PC-9 (cell line): ENCODE data around the gene LRRC39. TPM values are rescaled to one million over a fixed set of nuclear protein-coding genes. Genes with fewer than 3 reads are reported as not detected.

Source experiments
- BruUV-seq: library from RNA; stranded (reverse); fragments of 400-500 nt; replicated peaks from 2 replicates; lab custom pipeline; 2021; lab: Mats Ljungman, UMichigan
- CTCF ChIA-PET: fragments of 300-600 bp; sonication (Branson Sonifier 250); formaldehyde crosslinking; loops from one replicate; lab custom pipeline; 2022; ENCODE audit warnings: antibody characterized with exemption; lab: Charles Lee
- POLR2A ChIA-PET: fragments of 300-600 bp; sonication (Branson Sonifier 250); formaldehyde crosslinking; loops from one replicate; lab custom pipeline; 2022; ENCODE audit warnings: antibody characterized with exemption; ENCODE audit not compliant: unreplicated experiment; lab: Charles Lee
- DNase-seq, 2 experiments: peaks; one replicate each; pipeline versions ENCODE4 v3.0.0 to v3.0.0-alpha.2; 2015 to 2022; ENCODE audit warnings: mixed read lengths in 1 of 2
- H2AFZ ChIP-seq: fragments of 200-600 bp; sonication (generic); 2 replicates; pipeline ENCODE4 v1.8.1; 2017; ENCODE audit warnings: antibody characterized with exemption
- H3F3A ChIP-seq: fragments of 200-600 bp; sonication (generic); 2 replicates; pipeline ENCODE4 v1.8.1; 2017; ENCODE audit warnings: antibody characterized with exemption, mild to moderate bottlenecking, low read depth; ENCODE audit not compliant: insufficient read depth
- H3K27ac ChIP-seq: fragments of 200-600 bp; sonication (generic); 2 replicates; pipeline ENCODE4 v1.6.1; 2016; ENCODE audit warnings: mixed run types
- H3K27me3 ChIP-seq: fragments of 200-600 bp; sonication (generic); 2 replicates; pipeline ENCODE4 v1.6.1; 2016; ENCODE audit warnings: low read depth, mixed run types; ENCODE audit not compliant: insufficient read depth
- H3K36me3 ChIP-seq: fragments of 200-600 bp; sonication (generic); 2 replicates; pipeline ENCODE4 v1.6.1; 2016; ENCODE audit warnings: low read depth, mixed run types
- H3K4me1 ChIP-seq: fragments of 200-600 bp; sonication (generic); replicated peaks from 2 replicates; pipeline ENCODE4 v1.6.1; 2016; ENCODE audit warnings: mixed run types; ENCODE audit not compliant: insufficient read depth
- H3K4me2 ChIP-seq: fragments of 200-600 bp; sonication (generic); 2 replicates; pipeline ENCODE4 v1.6.1; 2017; ENCODE audit warnings: mixed run types
- H3K4me3 ChIP-seq: fragments of 200-600 bp; sonication (generic); 2 replicates; pipeline ENCODE4 v1.6.1; 2016; ENCODE audit warnings: mixed run types
- H3K79me2 ChIP-seq: fragments of 200-600 bp; sonication (generic); 2 replicates; pipeline ENCODE4 v1.6.1; 2017; ENCODE audit warnings: low read depth, mixed run types
- H3K9me2 ChIP-seq: fragments of 200-600 bp; sonication (generic); 2 replicates; pipeline ENCODE4 v1.8.1; 2017; ENCODE audit warnings: mild to moderate bottlenecking; ENCODE audit not compliant: insufficient read depth
- H3K9me3 ChIP-seq: fragments of 200-600 bp; sonication (generic); 2 replicates; pipeline ENCODE4 v1.8.1; 2016; ENCODE audit warnings: low read depth; ENCODE audit not compliant: insufficient read depth
- H4K20me1 ChIP-seq: fragments of 200-600 bp; sonication (generic); 2 replicates; pipeline ENCODE4 v1.8.1; 2017; ENCODE audit not compliant: insufficient read depth
- EZH2 ChIP-seq: fragments of 200-600 bp; sonication (generic); IDR thresholded peaks from 2 replicates; pipeline ENCODE4 v1.8.0; 2017; ENCODE audit warnings: antibody characterized with exemption, low read depth
- intact Hi-C: fragments of 100-400 bp; cut with micrococcal nuclease; formaldehyde crosslinking; loops from one replicate; pipeline ENCODE4 v1.10.0; 2022; ENCODE audit not compliant: unreplicated experiment
- total RNA-seq: library from RNA; stranded (reverse); gene quantifications from 2 replicates; pipeline ENCODE4 v1.2.3, GENCODE V29; 2021
- TF ChIP-seq, protein P1 (sequence below): fragments of 200-600 bp; sonication (generic); conservative IDR thresholded peaks from 2 replicates; pipeline ENCODE4 v1.6.1; 2017; ENCODE audit warnings: mixed run types, antibody characterized with exemption, mild to moderate bottlenecking, moderate library complexity

The LRRC39 gene
- total RNA-seq, 1 experiment from 2014 or later, result 0.85 TPM

DNA sequence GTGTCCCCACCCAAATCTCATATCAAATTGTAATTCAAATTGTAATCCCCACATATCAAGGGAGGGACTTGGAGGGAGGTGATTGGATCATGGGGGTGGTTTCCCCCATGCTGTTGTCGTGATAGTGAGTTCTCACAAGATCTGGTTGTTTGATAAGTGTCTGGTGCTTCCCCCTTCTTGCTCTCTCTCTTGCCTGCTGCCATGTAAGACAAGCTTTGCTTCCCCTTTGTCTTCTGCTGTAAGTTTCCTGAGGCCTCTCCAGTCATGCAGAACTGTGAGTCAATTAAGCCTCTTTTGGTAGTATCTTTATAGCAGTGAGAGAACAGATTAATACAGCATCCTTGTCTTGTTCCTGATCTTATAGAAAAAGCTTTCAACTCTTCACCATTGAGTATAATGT lies 6.5 kb upstream of the LRRC39 start:
- Histone ChIP-seq H3K4me2 (no peak overlapping the region), H3K9me2 (0 out of 2 replicates have a peak, but pooled peaks cover 3% of the 10 kb centered on the region), H3K27me3 (no peaks in the 10 kb centered on the region), H3F3A (no peaks in the 10 kb centered on the region; the same call in 1 of the 2 replicates), H3K9me3 (no peaks in the 10 kb centered on the region), H3K4me3 (no peak overlapping the region), H3K4me1 (no peaks in the 10 kb centered on the region), H3K36me3 (no peaks in the 10 kb centered on the region), H4K20me1 (no peaks in the 10 kb centered on the region), H3K27ac (no peak overlapping the region), H2AFZ (no peak overlapping the region), H3K79me2 (no peaks in the 10 kb centered on the region)
- DNase-seq, result no peak
- TF ChIP-seq, protein P1, sequence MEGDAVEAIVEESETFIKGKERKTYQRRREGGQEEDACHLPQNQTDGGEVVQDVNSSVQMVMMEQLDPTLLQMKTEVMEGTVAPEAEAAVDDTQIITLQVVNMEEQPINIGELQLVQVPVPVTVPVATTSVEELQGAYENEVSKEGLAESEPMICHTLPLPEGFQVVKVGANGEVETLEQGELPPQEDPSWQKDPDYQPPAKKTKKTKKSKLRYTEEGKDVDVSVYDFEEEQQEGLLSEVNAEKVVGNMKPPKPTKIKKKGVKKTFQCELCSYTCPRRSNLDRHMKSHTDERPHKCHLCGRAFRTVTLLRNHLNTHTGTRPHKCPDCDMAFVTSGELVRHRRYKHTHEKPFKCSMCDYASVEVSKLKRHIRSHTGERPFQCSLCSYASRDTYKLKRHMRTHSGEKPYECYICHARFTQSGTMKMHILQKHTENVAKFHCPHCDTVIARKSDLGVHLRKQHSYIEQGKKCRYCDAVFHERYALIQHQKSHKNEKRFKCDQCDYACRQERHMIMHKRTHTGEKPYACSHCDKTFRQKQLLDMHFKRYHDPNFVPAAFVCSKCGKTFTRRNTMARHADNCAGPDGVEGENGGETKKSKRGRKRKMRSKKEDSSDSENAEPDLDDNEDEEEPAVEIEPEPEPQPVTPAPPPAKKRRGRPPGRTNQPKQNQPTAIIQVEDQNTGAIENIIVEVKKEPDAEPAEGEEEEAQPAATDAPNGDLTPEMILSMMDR, result no peak
- TF ChIP-seq EZH2, result no peak
- ChIA-PET CTCF (no interaction called here), POLR2A (no interaction called here)
- no TSS peak for BruUV-seq
- intact Hi-C loops, result no loop called here

DNA sequence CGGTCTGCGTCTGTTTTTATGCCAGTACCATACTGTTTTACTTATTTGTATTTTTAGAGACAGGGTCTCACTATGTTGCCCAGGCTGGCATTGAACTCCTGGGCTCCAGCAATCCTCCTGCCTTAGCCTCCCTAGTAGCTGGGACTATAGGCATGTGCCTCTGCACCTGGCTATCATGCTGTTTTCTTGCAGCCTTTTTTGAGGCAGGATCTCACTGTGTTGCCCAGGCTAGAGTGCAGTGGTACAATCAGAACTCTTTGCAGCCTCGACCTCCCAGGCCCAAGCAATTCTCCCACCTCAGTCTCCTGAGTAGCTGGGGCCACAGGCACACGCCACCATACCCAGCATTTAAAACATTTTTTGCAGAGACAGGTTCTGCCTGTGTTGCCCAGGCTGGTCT lies 5.3 kb upstream of the LRRC39 start:
- no peak overlapping the region for H2AFZ ChIP-seq
- no peak overlapping the region for H3K27ac ChIP-seq
- H3K79me2 ChIP-seq, result no peaks in the 10 kb centered on the region
- H3K4me1 ChIP-seq, result no peaks in the 10 kb centered on the region
- H3K9me2 ChIP-seq, result 0 out of 2 replicates have a peak, but pooled peaks cover 3% of the 10 kb centered on the region
- no peak overlapping the region for H3K4me3 ChIP-seq
- H3F3A ChIP-seq, result no peaks in the 10 kb centered on the region; the same call in 1 of the 2 replicates
- intact Hi-C loops, result no loop called here
- no peaks in the 10 kb centered on the region for H3K36me3 ChIP-seq
- no peaks in the 10 kb centered on the region for H3K9me3 ChIP-seq
- H3K27me3 ChIP-seq, result no peaks in the 10 kb centered on the region
- CTCF ChIA-PET, result no interaction called here
- H3K4me2 ChIP-seq, result no peak overlapping the region
- POLR2A ChIA-PET, result interaction anchor here (0.6 kb wide), 1 partner anchor 252 kb away, joined by 30 read pairs; no protein-coding TSS in a partner anchor
- no TSS peak for BruUV-seq
- no peak for DNase-seq
- TF ChIP-seq, protein P1, result no peak
- TF ChIP-seq EZH2, result no peak
- H4K20me1 ChIP-seq, result no peaks in the 10 kb centered on the region

DNA sequence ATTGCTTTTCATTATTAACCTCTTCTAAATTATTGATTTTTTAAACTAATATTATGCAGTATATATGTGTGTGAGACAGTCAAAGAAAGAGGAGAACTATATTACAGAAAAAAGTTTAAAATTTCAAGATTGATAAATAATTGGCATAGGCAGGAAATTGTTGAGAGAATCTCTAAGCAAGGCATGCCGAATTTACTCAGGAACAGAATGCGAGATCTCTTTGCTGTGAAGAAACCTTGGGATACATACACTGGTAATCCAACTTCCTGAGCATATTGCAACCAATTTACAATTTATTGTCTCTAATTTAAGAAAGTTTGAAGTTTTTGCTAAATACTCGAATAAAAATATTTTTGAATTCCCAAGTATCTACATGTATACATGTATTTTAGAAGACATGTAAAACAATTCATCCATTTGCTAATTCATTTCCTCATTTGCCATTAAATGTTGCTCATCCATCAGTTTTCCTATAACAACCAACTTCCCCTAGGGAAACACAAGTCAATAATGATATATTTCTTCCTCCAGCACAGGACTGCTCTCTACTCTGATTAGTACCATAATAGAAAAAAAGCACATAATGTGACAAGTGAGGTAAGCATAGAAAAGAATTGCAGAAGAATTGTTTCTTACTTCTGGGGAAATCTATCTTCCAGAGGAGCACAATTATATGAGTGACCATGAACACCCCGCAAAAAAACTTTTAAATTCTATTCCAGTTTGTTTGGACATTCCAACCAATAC lies 588 bp downstream of the LRRC39 start:
- CTCF ChIA-PET, result no interaction called here
- Histone ChIP-seq H3K27ac (no peak overlapping the region), H3K4me1 (no peaks in the 10 kb centered on the region), H3K4me3 (no peak overlapping the region), H2AFZ (no peak overlapping the region), H4K20me1 (no peaks in the 10 kb centered on the region), H3K36me3 (no peaks in the 10 kb centered on the region), H3K9me2 (0 out of 2 replicates have a peak, but pooled peaks cover 3% of the 10 kb centered on the region), H3K79me2 (no peaks in the 10 kb centered on the region), H3F3A (no peaks in the 10 kb centered on the region), H3K27me3 (no peaks in the 10 kb centered on the region), H3K9me3 (no peaks in the 10 kb centered on the region), H3K4me2 (no peak overlapping the region)
- POLR2A ChIA-PET, result no interaction called here
- no peak for DNase-seq
- TF ChIP-seq, protein P1, result no peak
- TF ChIP-seq EZH2, result no peak
- no TSS peak for BruUV-seq
- intact Hi-C loops, result no loop called here
